ENCODE results near the gene LAMA5.

LAMA5 gene

DNA sequence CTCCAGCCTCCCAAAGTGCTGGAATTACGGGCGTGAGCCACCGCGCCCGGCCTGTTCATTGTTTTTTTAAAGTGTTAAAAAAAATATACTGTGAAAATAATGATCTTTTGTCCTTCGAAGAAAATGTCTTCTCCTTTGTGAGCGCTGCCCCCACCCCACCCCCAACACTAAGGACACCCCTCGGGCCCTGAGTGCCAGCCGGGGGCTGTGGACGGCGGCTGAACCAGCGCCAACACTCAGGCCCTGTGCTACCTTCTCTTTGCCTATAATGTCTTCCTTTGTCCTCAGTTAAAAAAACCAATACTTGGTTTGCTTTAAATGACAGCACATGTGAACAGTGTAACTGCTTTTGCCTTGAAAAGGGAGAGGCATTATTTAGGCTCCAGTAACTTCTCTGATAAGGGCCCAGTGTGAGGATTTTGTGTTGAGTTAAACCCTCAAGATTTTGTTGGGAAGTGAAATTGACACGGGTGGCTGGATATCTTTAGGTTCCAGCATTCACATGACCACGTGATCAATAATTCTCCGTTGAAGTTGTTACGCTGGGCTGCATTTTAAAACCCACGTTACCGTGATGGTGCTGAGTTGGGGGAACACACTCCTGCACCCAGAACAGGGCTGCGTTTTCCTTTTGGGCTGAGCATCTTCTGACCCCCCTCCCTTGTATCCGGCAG is 73.9 kb downstream of the LAMA5 start:
- no peak for DNase-seq (ENCODE audit: low read depth in 2 of 3, low spot score in 1 of 3)

DNA sequence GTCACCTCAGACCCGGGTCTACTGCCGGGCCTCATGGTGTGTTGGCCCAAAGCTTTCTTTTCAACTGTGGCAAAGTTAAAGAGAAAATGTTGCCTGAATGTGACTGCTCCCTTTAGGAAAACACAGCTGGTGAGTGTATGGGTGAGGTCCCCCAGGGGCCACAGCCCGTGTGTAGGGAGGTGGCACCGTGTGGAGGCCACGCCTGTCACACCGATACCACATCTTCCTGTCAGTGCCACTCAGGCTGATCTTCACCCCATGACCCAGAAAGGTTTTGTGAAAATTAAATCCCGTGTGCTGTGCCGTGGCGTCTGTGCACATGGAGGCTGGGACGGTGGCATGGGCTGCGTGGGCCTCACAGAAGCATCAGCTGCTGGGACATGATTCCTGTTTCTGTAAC is 75.0 kb downstream of the LAMA5 start:
- no peak for DNase-seq (ENCODE audit: low read depth in 2 of 3, low spot score in 1 of 3)

DNA sequence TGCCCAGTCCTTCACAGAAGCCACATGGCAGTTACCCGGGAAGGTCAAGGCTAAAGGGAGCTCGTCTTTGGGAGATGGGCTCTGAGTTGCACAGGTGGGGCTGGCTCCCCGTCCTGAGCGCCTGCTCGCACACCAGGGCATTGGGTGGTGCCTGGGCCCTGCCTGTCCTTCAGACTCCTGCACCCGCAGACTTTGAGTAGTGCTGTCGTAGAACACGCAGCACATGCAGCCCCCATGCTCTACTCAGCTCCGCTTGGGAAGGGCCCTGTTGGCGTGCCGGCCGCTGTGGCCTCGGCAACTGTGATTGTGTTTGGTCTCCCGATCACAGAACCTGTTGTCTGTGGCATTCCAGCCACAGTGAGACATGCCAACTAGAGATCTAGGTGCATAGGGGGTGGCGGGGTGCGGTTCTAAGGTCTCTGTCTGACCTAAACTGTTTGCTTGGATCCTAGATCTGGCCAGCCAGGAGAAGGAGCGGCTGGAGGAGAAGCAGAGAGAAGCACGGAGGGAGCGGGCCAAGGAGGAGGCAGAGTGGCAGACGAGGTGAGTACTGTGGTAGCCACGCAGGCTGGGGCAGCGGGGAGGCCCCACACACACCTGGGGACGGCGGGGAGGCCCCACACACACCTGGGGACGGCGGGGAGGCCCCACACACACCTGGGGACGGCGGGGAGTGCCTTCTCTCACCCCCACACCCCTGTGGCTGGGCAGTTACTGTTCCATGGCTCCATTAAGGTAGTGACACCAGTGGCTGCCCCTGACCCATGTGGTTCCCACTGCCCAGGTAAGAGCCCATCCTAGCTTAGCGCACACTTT is 75.7 kb downstream of the LAMA5 start:
- DNase-seq (ENCODE audit: low read depth in 2 of 3, low spot score in 1 of 3) = no peak

DNA sequence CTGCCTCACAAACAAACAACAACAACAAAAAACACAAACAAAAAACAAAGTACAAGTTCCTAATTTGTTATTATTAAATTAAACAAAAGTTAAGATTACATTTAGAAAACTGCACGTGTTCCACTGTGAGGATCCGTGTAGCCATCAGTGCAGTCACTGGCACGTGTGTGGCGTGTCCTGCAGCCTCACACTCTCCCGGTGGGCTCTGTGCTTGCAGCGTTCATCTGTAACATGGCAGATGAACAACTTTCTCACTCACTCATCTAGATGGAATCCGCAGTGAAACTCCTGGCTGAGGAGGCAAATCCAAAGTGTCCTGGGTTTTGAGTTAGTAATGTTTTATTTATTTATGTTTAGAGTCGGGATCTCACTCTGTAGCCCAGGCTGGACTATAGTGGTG is 77.2 kb downstream of the LAMA5 start:
- no peak for DNase-seq (ENCODE audit: low read depth in 2 of 3, low spot score in 1 of 3)

DNA sequence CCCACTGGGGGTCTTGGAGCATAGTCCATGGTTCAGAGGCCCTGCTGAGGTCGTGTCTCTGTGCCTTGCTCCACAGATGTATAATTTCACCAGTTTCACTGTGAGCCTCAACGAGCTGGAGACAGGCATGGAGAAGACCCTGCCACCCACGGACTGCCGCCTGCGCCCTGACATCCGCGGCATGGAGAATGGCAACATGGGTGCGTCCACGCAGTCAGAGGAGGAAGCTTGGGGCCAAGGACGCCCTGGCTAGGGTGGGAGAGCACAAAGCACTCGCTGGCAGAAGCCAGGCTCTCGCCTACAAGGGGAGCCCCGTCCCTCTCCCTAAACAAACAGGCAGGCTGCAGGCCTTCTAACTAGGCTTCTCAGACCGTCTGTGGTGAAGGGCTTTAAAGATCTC is 78.0 kb downstream of the LAMA5 start:
- DNase-seq (ENCODE audit: low read depth in 2 of 3, low spot score in 1 of 3) = no peak

DNA sequence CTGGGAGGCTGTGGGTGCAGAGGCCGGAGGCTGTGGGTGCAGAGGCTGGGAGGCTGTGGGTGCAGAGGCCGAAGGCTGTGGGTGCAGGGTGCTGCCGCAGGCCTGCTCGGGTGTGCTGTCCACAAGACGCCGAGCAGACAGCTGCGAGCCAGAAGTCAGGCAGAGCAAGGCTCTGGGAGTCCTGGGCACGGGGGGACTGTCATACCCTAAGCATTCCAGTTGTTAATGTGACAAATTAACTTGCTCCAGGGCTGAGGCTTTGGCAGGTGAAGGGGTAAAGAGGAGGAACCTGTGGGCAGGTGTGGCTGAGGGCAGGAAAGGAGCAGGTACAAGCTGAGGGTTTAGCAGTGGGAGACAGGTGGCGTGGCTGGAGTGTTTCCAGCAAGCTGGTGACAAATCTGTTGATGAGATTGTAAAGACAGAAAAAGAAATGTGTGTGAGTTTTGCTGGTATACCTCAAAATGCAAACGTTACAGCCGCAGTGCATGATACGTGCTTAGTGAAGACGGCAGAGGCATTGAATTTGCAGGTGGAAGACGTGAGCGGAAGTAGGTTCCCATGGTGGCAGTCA is 78.5 kb downstream of the LAMA5 start:
- no peak for DNase-seq (ENCODE audit: low read depth in 2 of 3, low spot score in 1 of 3)

DNA sequence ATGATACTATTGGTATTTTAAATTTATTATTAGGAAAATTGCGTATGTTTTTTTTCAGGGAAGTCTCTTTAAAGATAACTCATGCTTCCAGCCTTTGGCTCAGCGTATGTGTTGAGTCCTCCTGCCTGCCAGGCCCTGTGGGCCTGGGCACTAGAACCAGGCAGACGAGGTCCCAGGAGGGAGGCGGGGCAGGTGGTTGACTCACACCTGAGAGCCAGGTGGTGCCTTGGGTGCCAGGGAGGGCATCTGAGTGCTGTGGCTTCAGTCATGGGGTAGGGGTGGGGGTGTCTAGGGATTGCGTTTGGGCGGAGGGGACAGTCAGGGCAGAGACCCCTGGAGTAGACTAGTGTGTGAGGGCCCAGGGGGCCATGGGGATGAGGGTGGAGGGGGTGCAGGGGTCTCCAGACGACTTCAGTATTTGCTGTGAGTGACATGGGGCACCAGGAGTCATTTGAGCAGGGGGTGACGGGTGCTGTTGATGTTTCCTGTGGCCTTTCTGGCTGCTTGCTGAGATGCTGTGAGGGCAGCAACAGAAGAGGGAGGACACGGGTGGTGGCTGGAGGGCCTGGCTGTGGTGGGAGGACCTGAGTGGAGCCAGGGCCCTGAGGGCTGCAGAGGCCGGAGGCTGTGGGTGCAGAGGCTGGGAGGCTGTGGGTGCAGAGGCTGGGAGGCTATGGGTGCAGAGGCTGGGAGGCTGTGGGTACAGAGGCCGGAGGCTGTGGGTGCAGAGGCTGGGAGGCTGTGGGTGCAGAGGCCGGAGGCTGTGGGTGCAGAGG is 79.2 kb downstream of the LAMA5 start:
- no peak for DNase-seq (ENCODE audit: low read depth in 2 of 3, low spot score in 1 of 3)

DNA sequence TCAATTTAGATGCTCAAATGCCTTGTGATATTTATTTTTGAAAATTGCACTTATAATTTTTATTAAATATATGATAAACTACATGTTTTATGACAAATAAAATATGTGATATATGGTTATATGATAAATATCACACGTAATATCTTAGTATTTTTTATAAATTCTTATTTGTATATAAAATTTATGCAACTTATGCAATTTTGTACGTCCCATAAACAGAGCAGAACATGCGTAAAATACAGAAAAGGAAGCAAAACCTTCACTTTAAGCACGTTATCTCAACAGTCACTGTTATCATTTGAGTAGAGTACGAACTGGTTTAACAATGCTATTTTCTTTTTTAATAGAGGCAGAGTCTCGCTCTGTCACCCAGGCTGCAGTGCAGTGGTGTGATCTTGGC is 80.0 kb downstream of the LAMA5 start:
- DNase-seq (ENCODE audit: low read depth in 2 of 3, low spot score in 1 of 3) = no peak

DNA sequence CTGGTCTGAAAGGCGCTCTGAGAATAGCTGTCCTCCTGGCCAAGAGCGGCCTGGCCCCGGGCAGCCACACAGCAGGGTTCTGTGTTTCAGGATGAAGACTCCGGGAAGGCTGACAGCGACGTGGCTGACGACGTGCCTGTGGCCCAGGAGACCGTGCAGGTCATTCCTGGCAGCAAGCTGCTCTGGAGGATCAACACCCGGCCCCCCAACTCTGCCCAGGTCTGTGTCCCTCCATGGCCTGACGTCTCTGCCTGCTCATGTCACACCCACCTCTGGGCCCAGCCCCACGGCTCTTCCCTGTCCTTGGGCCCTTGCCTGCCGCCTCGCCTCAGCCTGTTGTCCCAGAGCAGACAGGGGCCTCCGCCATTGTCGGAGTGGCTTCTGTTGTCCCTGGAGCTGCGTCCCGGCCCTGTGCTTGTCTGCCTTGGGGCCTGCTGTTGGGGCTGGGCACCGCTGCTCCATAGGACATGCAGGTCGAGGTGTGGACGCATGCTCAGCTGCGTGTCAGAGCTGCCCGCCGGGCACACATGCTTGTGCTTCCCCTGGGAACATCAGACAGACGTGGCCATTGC is 80.5 kb downstream of the LAMA5 start:
- no peak for DNase-seq (ENCODE audit: low read depth in 2 of 3, low spot score in 1 of 3)

DNA sequence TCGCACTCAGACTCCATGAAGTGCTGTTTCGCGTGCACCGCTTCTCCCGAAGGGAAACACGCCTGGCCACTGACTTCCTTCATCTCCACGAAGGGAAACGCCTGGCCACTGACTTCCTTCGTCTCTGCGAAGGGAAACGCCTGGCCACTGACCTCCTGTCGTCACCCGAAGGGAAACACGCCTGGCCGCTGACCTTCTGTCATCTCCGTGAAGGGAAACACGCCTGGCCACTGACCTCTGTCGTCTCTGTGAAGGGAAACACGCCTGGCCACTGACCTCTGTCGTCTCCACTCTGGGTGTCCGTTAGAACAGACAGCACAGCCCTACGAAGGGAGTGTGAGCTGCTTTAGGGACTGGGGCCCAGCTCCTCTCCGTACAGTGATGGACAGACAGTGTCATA is 81.4 kb downstream of the LAMA5 start:
- DNase-seq (ENCODE audit: low read depth in 2 of 3, low spot score in 1 of 3) = no peak

DNA sequence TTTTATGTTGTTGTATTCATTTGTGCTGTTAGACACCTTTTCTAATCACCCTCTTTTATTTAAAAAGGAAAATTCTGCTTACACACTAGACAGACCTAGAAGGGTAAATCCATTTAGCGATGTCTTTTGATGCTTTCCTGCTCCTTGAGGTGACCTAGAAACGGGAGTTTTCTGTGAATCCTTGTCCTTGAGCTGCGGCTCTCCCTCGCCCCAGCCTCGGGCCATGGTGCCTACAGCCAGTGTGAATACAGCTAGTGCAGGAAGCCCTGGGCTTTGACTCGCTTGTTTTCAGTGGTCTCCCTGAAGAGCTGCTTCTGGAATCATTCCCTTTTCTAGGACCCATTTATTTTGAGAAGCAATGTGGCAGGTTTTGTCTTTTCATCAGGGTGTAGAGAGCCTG is 82.0 kb downstream of the LAMA5 start:
- DNase-seq (ENCODE audit: low read depth in 2 of 3, low spot score in 1 of 3) = no peak

DNA sequence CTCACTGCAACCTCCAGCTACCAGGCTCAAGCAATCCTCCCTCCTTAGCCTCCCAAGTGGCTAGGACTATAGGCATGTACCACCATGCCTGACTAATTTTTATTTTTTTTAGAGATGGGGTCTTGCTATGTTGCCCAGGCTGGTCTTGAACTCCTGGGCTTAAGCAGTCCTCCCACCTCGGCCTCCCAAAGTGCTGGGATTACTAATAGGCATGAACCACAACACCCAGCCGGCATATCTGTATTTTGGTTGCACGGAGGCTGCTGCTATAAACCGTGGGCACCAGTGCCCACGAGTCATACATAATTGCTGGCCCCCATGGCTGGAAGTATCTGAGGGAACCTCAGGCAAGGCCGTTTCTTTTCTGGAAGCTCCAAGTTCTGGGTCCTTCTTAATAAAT is 82.7 kb downstream of the LAMA5 start:
- DNase-seq (ENCODE audit: low read depth in 2 of 3, low spot score in 1 of 3) = no peak

DNA sequence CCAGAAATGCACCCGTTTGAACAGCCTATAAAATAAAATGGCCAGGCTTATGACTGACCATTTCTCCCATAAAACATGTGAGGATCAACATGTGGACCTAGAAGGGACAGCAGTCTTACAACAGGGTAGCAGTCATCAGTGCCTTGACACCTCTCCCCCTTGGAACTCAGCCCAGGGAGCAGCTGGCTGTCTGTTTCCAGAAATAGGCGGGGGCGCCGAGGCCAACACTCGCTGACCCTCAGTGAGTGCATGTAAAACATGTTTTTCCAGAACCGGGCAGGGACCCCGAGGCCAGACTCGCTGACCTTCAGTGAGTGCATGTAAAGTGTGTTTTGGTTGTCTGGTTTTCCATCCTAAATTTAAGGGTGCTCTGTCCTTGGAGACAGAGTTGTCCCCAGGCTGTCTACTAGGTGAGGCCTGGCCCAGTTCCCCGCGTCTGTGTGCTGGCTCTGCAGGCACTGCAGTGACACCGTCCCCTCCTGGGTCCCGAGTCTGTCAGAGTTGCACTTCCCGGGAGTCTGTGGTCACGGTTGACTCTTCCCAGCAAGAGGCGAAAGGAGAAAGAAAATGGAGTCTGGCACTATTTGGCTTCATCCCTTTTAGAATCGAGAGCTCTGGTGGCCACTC is 84.1 kb downstream of the LAMA5 start:
- DNase-seq (ENCODE audit: low read depth in 2 of 3, low spot score in 1 of 3) = no peak

DNA sequence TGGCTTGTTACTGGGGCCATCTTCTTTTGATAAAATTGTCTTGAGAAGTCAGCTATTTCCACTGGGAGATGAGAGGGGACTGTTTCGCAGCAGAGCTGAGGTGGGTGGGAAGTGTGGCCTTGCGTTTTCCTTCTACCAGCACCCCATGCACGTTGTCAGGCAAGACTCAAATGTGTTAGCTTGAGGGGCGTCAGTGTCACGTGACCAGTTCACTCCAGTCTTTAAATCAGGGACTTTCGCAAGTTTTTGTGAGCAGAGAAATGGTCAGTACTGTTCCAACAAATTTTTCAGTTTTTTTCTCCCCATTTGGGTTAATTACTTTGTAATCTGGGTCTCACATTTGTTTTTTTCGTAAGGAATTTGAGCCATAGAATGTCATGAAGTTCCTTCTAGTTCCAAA is 85.0 kb downstream of the LAMA5 start:
- DNase-seq (ENCODE audit: low read depth in 2 of 3, low spot score in 1 of 3) = no peak

DNA sequence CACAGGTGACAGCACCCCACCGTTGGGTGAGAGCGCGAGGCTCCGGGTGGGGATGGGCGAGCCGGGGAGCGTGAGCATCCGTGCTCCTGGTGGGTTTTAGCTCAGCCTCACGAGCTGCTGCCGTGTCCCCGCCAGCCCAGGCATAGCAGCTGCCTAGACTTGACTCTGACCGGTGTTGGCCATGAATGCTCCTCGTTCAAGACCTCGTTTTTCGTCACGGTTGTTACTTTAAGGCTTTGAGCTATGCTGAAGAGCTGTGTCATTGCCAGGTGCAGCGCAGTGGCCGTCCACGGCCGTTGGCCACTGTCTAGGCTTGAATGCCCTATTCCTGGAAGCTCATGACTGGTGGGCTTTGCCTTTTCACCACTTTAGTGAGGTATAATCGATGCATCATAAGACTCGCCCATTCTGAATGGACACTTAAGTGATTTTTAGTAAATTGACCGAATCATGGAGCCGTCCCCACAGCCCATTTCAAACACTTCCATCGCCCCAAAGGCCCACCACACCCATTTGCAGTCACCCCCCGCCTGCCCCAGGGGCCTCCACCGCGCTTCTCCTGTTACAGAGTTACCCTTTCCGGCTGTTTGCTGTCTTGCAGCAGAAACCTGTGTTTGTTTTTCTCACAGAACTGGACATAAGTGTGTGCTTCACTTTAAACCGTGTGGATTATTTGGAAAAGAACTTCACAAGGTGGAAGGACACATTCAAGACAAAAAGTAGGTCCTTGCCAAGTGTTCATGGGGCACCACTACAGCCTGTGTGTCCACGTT is 85.8 kb downstream of the LAMA5 start:
- DNase-seq (ENCODE audit: low read depth in 2 of 3, low spot score in 1 of 3) = no peak

DNA sequence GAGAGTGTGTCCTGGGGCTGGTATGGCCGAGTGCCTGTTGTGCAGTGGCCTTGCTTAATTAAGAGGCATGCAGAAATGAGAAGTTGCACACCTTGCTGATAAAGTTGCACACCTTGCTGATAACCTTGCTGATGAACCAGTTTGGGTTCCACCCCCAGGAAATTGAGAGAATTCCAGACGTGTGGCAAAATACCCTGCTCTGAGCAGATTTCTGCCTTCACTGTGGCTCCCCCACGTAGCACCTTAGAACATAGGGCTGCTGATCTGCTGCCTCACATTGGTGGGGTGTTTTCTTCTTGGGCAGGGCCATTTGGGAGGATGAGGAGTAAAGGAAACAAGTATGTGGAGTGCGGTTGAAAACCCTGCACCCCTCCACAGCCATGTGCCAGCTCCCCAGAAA is 86.8 kb downstream of the LAMA5 start:
- DNase-seq (ENCODE audit: low read depth in 2 of 3, low spot score in 1 of 3) = no peak

DNA sequence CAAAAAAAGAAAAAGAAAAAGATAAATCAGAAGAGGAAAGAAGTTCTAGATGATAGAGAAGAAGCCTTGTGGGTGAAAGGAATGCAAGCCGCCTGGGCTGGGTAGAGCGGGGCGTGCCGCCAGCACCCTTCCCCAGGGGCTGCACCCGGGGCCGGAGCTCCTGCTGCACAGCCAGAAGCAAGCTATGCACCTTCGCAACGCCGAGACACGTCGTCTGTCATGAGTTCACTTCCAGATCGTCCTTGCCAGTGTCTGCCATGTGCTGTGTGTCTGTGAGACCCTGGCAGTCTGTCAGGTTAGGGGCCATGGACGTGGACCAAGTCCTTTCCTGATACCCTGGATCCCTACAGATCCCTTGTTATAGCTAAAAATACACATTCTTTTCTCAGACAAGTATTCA is 89.9 kb downstream of the LAMA5 start:
- no peak for DNase-seq (ENCODE audit: low read depth in 2 of 3, low spot score in 1 of 3)

DNA sequence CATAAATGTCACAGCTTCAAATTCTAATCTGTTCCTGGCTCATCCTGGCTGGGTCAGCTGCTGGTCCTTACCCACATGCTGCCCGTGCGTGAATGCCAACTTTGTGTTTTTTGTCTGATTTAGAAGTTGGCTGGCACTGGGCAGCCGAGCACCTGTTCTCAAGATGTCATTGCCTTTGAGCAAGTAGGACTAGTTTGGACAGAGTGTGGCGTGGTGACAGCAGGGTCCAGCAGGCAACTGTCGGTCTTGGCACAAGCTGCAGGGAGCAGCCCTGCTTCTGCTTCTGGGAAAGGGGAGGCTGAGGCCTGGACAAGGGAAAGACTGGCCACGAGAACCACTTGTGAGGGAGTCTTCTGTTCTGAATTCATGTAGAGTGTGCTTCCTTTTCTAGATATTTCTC is 90.7 kb downstream of the LAMA5 start:
- DNase-seq (ENCODE audit: low read depth in 2 of 3, low spot score in 1 of 3) = no peak

DNA sequence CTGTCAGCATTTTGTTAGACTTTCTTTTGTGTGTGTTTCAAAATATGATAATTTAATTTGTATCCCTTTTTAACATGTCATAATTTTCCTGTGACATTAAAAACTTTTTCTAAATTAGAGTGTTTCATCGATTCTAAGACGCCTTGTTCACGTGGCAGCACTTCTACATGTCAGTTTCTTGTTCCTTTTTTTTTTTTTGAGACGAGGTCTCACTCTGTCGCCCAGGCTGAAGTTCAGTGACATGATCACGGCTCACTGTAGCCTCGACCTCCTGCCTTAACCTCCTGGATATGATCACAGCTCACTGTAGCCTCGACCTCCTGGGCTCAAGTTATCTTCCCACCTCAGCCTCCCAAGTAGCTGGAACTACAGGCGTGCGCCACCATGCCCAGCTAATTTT is 91.9 kb downstream of the LAMA5 start:
- no peak for DNase-seq (ENCODE audit: low read depth in 2 of 3, low spot score in 1 of 3)

DNA sequence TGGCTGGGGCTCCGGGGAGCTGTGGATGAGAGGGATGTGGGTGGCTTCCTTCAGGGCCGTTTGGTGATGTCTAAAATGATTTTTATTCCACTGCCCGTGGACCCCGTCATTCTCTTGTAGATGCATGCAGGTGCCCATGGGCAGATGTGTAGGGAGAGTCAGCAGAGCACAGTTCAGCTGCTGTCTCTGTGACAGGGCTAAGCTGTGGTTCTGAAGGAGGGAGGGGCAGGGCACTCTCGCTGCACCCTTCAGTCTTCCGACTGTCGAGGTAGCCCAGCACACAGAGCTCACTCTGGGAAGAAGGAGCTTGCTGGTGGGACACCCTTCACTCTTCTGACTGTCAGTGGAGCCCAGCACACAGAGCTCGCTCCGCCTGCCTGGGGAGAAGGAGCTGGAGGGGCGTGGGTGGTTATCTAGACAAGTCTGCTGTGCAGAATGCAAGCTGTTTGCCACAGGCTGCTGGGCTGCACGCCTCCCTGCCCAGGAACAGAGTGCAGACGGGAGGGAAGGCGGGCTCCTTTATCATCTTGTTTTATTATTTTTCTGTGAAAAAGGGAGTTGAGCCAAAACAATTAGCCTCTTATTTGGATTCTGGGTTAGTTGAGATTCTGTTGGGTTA is 92.7 kb downstream of the LAMA5 start:
- DNase-seq (ENCODE audit: low read depth in 2 of 3, low spot score in 1 of 3) = no peak
